HCT116 (cell line): Measurements from ENCODE around the gene TMEM205.

ENCODE experiments used
- EZH2 ChIP-seq: fragments of 200-600 bp; sonication (generic); IDR thresholded peaks from 2 replicates; pipeline ENCODE4 v1.6.1; 2017; ENCODE audit warnings: antibody characterized with exemption, mixed run types
- JUND ChIP-seq: IDR thresholded peaks from 2 replicates; pipeline ENCODE4 v1.6.1; 2012
- POLR2A ChIP-seq: IDR thresholded peaks from 2 replicates; pipeline ENCODE4 v1.7.0; 2011; ENCODE audit warnings: borderline replicate concordance; ENCODE audit not compliant: insufficient read depth, insufficient read length; ENCODE audit errors: extremely low read depth
- POLR2AphosphoS5 ChIP-seq: IDR thresholded peaks from 2 replicates; pipeline ENCODE4 v1.6.1; 2011; ENCODE audit warnings: mild to moderate bottlenecking, low read depth, low read length, moderate library complexity
- SP1 ChIP-seq: IDR thresholded peaks from 2 replicates; pipeline ENCODE4 v1.6.1; 2012; ENCODE audit warnings: low read depth
- YY1 ChIP-seq: IDR thresholded peaks from 2 replicates; pipeline ENCODE4 v1.6.1; 2011; ENCODE audit warnings: low read length, low read depth, moderate library complexity, mild to moderate bottlenecking; ENCODE audit not compliant: insufficient replicate concordance; ENCODE audit errors: extremely low read depth
- TF ChIP-seq, protein P1 (sequence below): IDR thresholded peaks from 2 replicates; pipeline ENCODE4 v1.6.1; 2012
- TF ChIP-seq, protein P2 (sequence below), 3 experiments: fragments of 200-600 bp in 1 of 3; sonication (generic) in 1 of 3; IDR thresholded peaks in 2 of 3; conservative IDR thresholded peaks in 1 of 3; 2 replicates each; pipeline ENCODE4 v1.5.1; 2012 to 2017; ENCODE audit warnings: low read depth in 2 of 3, low read length in 2 of 3, antibody characterized with exemption in 1 of 3, borderline replicate concordance in 1 of 3, control low read depth in 1 of 3, mild to moderate bottlenecking in 1 of 3, mixed read lengths in 1 of 3, mixed run types in 1 of 3, moderate library complexity in 1 of 3; ENCODE audit not compliant: insufficient read depth in 1 of 3

DNA sequence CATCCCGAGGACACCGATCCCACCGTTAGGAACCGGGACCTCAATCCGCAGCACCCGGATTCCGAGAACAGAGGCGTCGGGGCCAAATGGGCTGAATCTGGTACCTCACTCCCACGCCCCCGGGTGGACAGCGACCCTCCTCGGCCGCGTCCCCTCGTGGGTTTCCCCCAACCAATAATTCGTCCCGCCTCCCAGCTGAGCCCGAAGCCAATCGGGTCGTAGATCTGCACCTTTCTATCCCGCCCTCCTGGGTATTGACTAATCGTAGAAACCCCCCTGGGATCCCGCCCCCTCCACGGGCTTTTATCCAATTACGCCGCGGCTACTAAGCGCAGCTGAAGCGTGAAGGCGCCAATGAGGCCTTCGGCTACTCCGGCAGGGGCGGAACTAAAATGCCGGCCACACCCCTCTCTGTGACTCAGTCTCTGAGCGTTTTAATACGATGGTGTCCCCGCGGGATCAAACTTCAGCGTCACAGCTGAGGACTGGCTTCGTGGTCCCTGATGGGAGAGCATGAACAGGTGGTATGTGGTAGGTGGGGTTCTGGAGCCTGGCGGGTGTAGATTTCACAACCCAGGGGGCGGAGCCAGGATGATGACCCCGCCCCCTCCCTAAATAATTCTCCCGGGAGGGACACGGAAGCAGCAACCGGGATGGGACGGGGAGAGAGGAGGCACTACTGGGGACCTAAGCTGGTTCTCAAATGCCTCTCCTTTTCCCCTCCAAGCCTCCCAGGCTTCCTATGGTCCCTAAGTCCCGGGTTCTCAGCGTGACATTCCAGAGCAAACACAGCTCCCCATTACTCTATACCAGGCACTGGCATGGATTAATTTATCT, at the start of gene TMEM205, which contains the start of gene CCDC159:
- TF ChIP-seq POLR2AphosphoS5: peak; percentile 93
- TF ChIP-seq YY1: peak; percentile 82
- TF ChIP-seq, protein P1, sequence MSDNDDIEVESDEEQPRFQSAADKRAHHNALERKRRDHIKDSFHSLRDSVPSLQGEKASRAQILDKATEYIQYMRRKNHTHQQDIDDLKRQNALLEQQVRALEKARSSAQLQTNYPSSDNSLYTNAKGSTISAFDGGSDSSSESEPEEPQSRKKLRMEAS: peak; percentile 97
- TF ChIP-seq, protein P2, sequence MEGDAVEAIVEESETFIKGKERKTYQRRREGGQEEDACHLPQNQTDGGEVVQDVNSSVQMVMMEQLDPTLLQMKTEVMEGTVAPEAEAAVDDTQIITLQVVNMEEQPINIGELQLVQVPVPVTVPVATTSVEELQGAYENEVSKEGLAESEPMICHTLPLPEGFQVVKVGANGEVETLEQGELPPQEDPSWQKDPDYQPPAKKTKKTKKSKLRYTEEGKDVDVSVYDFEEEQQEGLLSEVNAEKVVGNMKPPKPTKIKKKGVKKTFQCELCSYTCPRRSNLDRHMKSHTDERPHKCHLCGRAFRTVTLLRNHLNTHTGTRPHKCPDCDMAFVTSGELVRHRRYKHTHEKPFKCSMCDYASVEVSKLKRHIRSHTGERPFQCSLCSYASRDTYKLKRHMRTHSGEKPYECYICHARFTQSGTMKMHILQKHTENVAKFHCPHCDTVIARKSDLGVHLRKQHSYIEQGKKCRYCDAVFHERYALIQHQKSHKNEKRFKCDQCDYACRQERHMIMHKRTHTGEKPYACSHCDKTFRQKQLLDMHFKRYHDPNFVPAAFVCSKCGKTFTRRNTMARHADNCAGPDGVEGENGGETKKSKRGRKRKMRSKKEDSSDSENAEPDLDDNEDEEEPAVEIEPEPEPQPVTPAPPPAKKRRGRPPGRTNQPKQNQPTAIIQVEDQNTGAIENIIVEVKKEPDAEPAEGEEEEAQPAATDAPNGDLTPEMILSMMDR (IDR thresholded peaks at IDR 0.05 in 2 of 3, conservative IDR thresholded peaks at IDR 0.05 in 1 of 3; ENCODE audit: borderline replicate concordance in 1 of 3, insufficient read depth in 1 of 3, low read depth in 2 of 3, low read length in 2 of 3): no peak
- TF ChIP-seq EZH2: no peak
- peak; percentile 43 for TF ChIP-seq POLR2A
- TF ChIP-seq SP1: peak; percentile 93
- no peak; the same call in 1 of the 2 replicates for TF ChIP-seq JUND
